Measurements from ENCODE around the gene RABL6.
A peak's percentile ranks its signal among the peaks of the same experiment; 100 is the strongest.
"Not testable (repeated sequence)": the region's sequence is repeated elsewhere in the genome, so short reads cannot be mapped to it uniquely, and the experiment has no call there.

Gene RABL6

GRCh38 chr9:136776947-136777346 lies 30.8 kb upstream of the RABL6 start:
- no peak for DNase-seq

GRCh38 chr9:136777359-136777758 lies 30.4 kb upstream of the RABL6 start:
- DNase-seq, result no peak

- no peak for DNase-seq
Measured at GRCh38 chr9:136779808-136780207, 27.9 kb upstream of the RABL6 start.

GRCh38 chr9:136782452-136782851 lies 25.3 kb upstream of the RABL6 start:
- DNase-seq, result no peak

GRCh38 chr9:136784249-136784996 lies 23.3 kb upstream of the RABL6 start:
- DNase-seq, result no peak

- DNase-seq, result no peak
Measured at GRCh38 chr9:136784997-136785361, 22.8 kb upstream of the RABL6 start.

GRCh38 chr9:136785565-136786355 lies 22.0 kb upstream of the RABL6 start:
- DNase-seq, result not testable (repeated sequence)

- DNase-seq, result no peak
Measured at GRCh38 chr9:136786451-136786850, 21.3 kb upstream of the RABL6 start.

GRCh38 chr9:136786983-136787382 lies 20.8 kb upstream of the RABL6 start:
- not testable (repeated sequence) for DNase-seq

GRCh38 chr9:136787690-136788400 lies 19.9 kb upstream of the RABL6 start:
- peak; percentile 63 for DNase-seq

GRCh38 chr9:136788644-136789522 lies 18.9 kb upstream of the RABL6 start:
- DNase-seq, result not testable (repeated sequence)

- DNase-seq, result no peak
Measured at GRCh38 chr9:136789523-136789937, 18.2 kb upstream of the RABL6 start.

GRCh38 chr9:136790640-136791515 lies 16.9 kb upstream of the RABL6 start, which contains the start of gene TMEM141:
TSS of gene TMEM141 (plus strand) at chr9:136791344. CDS start at chr9:136791371, 27 bp downstream.
- peak; percentile 99 for DNase-seq

- DNase-seq, result no peak
Measured at GRCh38 chr9:136791516-136792276, 16.1 kb upstream of the RABL6 start.

- DNase-seq, result no peak
Measured at GRCh38 chr9:136792321-136793085, 15.2 kb upstream of the RABL6 start.

- no peak for DNase-seq
Measured at GRCh38 chr9:136793086-136793946, 14.4 kb upstream of the RABL6 start.

GRCh38 chr9:136794281-136794999 lies 13.3 kb upstream of the RABL6 start:
- no peak for DNase-seq

GRCh38 chr9:136795000-136795348 lies 12.8 kb upstream of the RABL6 start:
- DNase-seq, result no peak
